NCI-H446 (cell line): ENCODE data around the gene CASR.

Source experiments
- DNase-seq, 2 experiments: peaks; one replicate each; lab custom pipeline; 2025; lab: John Stamatoyannopoulos, UW

The CASR gene

GRCh38 chr3:122305818-122306621 is 122.6 kb downstream of the CASR start:
- peak in 1 of 2 experiments; percentile 21 for DNase-seq

- no peak for DNase-seq
Measured at GRCh38 chr3:122306622-122306953, 123.1 kb downstream of the CASR start.

- no peak for DNase-seq
Measured at GRCh38 chr3:122307094-122307687, 123.7 kb downstream of the CASR start.

GRCh38 chr3:122307976-122308375 is 124.5 kb downstream of the CASR start:
- DNase-seq = no peak

GRCh38 chr3:122310361-122310760 is 126.9 kb downstream of the CASR start:
- no peak for DNase-seq

- no peak for DNase-seq
Measured at GRCh38 chr3:122312826-122313225, 129.4 kb downstream of the CASR start.

- no peak for DNase-seq
Measured at GRCh38 chr3:122313281-122313680, 129.8 kb downstream of the CASR start.

- DNase-seq = no peak
Measured at GRCh38 chr3:122314228-122314876, 130.9 kb downstream of the CASR start.

GRCh38 chr3:122315619-122316018 is 132.2 kb downstream of the CASR start:
- no peak for DNase-seq

- DNase-seq = no peak
Measured at GRCh38 chr3:122316368-122316767, 132.9 kb downstream of the CASR start.

GRCh38 chr3:122318620-122319019 is 135.2 kb downstream of the CASR start:
- DNase-seq = no peak

- DNase-seq = no peak
Measured at GRCh38 chr3:122322095-122323075, 138.9 kb downstream of the CASR start.

GRCh38 chr3:122324871-122325323 is 141.4 kb downstream of the CASR start, which contains the start of gene CSTA:
TSS of gene CSTA (plus strand) at chr3:122325248. CDS start at chr3:122325293, 45 bp downstream.
- DNase-seq = no peak

GRCh38 chr3:122325769-122326168 is 142.3 kb downstream of the CASR start:
- no peak for DNase-seq

GRCh38 chr3:122331886-122332285 is 148.4 kb downstream of the CASR start:
- no peak for DNase-seq

- DNase-seq = no peak
Measured at GRCh38 chr3:122332551-122332950, 149.1 kb downstream of the CASR start.
